NCI-H1436 (cell line): Measurements from ENCODE around the gene NPHS2.

Experiments used
- DNase-seq: peaks from one replicate; lab custom pipeline; 2025; lab: John Stamatoyannopoulos, UW

Gene NPHS2

DNA sequence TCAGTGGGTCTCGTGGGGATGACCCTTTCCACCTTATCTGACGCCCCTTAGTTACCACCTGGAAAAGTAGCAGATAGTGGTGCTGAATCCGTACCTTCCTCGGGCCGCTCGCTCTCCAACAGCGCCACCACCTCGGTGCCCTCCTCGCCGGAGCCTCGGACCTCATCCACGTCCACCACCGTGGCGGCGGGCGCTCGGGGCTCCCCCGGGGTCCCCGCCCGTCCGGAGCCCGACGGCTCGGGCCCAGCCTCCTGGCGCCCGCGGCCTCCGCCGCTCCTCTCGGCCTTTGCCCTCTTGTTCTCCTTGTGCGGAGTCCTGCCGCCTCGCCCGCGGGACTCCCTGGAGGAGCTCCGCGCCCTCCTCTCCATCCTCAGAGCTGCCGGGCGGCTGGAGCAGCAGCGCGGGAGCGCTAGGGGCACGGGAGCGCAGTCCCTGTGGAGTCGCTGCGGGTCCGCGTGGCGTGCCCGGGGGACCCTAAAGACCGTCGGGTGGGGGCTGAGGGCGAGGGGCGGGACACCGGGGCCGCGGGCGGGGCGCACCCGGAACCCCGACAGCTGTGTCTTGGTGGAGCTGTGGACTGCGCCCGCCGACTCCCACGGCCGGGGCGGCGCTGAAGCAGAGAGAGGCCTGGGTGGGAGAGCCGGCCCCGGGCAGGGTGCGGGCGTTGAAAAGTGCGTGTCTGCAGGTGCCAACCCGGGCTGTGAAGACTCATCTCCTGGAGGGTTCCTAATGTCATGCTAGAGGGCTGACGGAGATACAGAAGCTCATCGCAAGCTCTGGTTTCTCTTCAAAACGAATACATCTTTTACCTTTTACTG, at the start of gene NPHS2:
Gene NPHS2 (minus strand): TSS at position 452 of the 818 bp plus-strand sequence. CDS start 84 bp downstream, at position 368.
- no peak for DNase-seq

DNA sequence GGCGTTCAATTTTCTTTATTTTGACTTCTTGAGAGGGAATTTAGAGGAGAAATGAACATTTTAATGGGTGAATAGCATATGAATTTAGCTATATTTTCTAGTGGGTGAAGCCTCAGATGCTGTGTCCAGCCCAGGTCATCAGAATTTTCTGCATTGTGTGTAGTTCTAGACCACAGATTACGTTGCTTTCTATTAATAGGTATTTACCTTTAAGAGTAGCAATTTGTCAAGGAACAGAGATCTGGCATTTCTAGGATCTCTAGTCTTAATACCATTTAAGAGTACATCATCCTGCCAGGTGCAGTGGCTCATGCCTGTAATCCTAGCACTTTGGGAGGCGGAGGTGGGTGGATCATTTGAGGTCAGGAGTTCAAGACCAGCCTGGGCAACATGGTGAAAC, 36.6 kb upstream of the NPHS2 start:
- no peak for DNase-seq

DNA sequence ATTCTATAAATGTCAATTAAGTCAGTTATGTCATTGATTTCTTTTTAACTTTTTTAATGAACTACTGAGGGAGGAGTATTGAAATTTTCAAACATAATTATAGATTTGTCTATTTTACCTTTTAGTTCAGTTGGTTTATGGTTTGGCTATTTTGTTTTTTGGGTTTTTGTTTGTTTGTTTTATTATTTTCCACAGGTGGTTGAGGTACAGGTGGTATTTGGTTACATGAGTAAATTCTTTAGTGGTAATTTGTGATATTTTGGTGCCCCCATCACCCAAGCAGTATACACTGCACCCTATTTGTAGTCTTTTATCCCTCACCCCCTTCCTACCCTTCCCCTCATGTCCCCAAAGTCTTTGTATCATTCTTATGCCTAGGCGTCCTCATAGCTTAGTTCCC, 25.3 kb upstream of the NPHS2 start:
- DNase-seq, result no peak

DNA sequence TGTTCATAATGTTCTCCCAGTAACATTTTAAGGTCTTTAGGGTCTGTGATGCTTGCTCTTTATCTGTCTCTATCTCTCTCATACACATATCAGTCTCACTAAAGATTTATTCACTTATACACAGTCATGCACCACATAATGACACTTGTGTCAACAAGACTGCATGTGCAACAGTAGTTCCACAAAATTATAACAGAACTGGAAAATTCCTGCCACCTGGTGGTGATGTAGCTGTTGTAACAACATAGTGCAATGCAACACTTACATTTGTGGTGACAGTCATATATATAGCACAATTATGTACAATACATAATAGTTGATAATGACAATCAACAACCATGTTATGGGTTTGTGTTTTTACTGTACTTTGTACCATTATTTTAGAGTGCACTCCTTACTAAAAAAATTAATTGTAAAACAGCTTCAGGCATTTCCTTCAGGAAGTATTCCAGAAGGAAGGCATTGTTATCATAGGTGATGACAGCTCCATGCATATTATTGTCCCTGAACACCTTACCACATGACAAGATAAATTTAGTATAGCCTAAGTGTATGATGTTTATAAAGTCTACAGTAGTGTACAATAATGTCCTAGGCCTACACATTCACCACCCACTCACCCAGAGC, 24.0 kb upstream of the NPHS2 start:
- peak; percentile 28 for DNase-seq

DNA sequence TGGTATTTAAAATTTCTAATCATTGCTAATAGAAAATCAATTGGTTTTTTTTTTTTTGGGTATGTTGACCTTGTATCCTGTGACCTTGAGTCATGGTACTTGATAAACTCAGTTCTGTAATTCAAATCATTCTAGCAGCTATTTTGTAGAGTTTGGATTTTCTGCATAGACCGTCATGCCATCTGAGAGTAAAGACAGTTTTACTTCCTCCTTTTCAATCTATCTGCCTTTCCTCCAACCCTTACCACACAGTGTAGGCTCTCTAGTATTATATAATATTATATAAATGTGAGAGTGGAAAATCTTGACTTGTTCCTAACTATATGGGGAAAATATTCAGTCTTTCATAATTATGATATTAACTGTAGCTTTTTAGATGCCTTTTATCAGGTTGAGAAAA, 22.9 kb upstream of the NPHS2 start:
- DNase-seq, result no peak

DNA sequence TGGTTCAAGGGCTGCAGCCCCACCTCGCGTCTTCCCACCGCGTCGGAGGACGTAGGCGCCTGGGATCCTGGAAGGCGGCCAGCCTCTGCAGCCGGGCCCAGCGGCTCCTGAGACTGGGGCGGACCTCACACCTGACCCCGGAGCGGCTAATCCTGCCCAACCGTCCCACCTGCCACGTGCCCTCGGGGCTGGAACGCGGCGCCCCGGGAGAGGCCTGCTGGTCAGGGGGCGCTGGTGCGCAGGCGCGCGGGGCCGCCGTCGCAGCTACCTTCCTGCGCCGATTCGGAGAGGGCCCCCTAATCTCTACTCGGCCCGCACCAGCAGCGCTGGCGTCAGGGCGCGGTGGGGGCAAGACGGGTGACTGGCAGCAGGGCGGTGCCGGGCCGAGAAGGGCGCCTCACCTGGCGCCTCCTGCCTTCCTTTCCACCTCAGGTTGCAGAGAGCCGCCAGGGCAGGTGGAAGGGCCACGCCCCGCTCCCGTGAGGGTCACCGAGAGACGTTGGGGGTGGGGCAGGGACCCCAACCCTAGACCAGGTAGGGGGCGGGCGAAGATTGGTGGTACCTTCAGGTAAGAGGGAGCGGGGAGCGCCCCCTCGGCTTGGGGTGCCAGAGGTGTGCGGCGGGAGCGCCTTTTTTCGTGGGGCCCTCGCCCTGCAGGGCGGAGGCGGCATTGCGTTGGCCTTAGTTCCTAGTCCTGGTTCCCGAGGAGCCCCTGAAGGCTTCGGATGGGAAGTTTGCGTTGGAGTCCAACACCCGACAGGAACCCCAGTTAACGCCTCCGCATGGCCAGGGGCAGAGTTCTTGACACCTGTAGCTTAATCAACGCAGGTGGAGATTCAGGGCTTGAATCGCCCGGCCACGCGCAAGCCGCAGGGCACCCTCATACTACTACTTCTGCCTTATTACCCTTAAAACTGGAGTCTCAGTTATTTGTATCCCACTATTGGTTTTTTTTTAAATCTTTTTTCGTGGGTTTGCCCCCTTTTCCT, 16.1 kb upstream of the NPHS2 start, which contains the start of gene TDRD5:
Gene TDRD5 (plus strand): TSS at position 241 of the 989 bp plus-strand sequence. CDS start 784 bp downstream, outside the sequence.
- DNase-seq, result peak; percentile 9

DNA sequence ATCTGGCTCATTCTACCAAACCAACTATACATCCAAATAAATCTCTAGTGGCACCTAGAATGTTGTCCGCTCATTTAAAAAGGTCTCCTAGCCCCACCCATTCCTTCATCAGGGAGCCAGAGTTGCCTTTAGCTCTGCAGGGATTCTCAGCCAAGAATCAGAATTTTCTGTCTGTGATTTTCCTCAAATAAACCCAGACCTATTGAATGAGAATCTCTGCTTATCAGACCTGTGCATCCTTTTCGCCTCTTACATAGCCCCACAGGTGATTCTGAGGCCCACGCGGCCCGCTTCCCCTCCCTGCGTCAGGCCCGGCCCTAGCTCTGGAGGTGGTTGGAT, 15.5 kb upstream of the NPHS2 start:
- no peak for DNase-seq

DNA sequence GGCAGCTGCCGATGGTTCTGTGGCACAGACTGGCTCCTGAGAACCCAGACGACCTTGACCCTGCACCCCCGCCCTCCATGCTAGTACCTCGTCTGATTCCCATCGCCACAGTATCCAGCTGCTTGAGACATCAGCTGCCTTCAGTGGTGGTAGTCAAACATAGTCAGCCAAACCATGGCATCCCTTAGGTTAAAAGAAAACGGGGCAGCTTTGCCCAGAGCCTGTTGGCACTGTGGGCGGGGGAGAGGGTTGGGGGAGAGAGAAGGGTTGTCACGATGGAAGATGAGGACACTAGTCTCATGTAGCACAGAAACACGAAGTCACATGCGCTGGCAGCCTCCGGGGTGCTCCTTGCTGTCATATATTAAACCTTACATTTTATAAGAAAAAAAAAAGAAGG, 14.9 kb upstream of the NPHS2 start:
- DNase-seq, result no peak

DNA sequence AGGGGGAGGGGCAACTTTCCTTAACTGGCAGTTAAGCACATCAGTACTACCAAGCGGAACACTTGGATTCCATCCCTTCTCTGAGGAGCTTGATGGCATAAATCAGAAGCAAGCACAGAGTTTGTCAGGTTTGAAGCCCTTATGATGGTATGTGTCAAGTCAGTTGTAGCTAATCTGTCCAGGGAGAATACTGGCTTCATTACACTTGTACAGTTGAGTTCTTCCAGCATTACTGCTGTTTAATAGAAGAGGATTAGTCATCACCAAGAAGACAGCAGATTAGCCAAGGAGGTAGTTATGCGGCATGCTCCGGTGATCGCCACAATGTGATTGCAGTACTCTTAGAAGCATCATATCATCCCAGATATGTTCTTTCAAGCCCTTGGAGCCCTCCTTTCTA, 13.8 kb upstream of the NPHS2 start:
- DNase-seq, result no peak

DNA sequence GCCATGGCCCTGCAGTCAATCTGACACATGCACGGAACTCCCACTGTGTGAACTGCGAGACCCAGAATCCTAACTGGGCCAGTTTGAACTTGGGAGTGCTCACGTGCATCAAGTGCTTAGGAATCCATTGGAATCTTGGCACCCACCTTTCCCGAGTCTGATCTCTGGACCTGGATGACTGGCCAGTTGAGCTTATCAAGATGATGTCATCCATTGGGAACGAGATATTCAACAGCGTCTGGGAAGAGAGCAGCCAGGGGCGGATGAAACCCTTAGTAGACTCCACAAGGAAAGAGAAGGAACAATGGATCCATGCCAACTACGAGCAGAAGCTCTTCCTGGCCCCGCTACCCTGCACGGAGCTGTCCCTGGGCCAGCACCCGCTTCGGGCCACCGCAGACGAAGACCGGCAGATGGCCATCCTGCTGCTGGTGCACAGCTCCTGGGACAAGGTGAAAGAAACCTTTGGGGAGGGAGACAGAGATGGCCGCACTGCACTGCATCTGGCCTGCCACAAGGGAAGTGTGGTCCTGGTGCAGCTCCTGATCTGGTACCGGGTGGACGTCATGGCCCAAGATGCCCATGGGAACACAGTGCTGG, 12.8 kb upstream of the NPHS2 start:
- no peak for DNase-seq

DNA sequence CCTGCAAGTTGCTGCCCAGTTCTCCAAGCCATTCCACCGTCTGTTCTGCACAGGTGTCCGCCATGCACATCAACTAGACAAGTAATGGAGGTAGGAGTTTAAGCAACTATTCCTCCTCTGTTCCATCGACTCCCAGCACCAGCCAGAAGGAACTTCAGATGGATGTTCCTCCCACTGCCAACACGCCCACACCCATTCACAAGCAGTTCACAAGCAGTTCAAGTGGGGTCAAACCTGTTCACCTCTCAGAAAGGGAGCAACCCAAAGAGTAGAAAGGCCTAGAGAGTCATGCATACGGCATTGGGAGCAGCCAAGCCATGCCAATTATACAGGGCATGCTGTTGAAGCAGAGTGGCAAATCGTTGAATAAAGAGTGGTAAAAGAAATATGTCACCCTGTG, 11.6 kb upstream of the NPHS2 start:
- no peak for DNase-seq

DNA sequence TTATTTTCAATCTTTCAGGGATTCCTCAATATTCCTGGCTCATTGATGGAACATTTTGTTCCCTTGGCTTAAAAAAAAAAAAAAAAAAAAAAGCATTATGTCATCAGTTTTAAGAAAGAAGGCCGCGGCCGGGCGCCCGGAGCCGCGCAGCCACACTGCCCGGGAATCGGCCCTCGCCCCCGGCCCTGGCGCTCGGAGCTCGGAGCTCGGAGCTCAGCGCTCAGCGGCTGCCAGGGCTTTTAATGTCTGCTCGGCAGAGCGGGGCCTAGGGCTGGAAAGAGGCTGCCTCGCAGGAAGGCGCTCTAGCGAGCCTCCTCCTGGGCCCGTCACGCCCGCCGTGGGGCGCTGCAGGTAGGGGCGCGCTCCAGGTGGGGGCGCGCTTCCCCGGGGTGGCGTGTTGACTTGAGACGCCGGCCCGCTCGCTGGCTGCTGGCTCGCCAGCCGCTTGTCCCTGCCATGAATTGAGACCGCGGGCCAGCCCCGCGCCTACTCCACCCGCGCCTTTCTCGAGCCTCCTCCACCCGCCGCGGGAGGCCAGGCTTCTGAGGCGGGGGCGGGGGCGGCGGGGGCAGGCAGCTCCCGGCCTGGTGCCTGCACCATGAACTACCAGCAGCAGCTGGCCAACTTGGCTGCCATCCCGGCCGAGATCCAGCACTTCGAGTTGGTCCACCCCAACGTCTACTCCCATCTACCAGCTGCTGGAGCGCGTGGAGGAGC, 10.5 kb upstream of the NPHS2 start:
- peak; percentile 70 for DNase-seq

DNA sequence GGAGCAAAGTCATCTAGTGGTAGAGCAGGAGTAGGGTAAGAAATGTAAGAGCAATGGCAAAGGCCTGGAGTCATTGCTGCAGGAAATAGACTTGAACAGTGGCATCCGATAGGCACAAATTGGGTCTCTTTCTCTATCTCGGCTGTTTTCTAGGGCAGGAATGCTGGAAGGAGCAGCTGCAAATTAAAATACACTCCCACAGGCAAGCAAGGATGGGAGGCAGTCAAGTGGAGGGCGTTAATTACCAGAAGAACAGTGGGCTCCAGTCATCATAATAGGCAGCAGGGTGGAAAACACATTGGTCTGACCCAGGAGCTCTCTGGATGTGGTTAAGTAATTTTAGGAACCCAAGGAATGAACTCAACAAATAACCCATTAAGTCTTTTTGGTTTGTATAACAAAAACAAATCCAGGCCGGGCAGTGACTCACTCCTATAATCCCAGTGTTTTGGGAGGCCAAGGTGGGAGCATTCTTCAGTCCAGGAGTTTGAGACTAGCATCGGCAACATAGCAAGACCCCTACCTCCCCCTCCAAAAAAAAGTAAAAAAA, 8.1 kb upstream of the NPHS2 start:
- no peak for DNase-seq

DNA sequence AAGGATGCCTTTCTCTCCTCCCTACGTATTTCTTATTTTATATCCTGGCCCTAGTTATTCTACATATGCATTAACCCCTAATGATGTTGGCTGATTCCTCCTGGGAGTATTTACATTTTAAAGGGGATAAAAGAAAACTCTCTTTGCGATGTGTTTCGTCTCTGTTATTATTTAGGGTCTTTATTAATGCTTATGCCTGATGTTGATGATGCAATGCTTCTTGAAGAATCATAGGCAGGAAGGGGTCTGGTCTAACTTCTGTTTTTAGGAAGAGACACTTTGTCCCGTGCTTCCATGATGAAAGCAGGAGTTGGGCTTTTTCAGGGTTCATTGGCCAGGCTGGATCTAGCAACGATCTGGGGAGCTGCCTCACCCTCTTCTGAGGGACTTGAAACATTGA, 761 bp upstream of the NPHS2 start:
- DNase-seq, result no peak

DNA sequence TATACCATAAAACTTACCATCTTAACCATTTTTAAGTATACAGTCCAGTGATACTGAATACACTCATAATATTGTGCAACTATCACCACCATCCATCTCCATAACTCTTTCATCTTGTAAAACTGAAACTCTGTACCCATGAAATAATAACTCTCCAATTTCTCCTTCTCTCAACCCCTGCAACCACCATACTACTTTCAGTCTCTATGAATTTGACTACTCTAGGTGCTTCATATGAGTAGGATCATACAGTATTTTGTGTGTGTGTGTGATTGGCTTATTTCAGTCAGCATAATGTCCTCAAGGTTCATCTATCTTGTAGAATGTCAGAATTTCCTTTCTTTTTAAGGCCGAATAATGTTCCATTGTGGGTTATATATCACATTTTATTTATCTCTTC, 17.7 kb downstream of the NPHS2 start:
- DNase-seq, result no peak

DNA sequence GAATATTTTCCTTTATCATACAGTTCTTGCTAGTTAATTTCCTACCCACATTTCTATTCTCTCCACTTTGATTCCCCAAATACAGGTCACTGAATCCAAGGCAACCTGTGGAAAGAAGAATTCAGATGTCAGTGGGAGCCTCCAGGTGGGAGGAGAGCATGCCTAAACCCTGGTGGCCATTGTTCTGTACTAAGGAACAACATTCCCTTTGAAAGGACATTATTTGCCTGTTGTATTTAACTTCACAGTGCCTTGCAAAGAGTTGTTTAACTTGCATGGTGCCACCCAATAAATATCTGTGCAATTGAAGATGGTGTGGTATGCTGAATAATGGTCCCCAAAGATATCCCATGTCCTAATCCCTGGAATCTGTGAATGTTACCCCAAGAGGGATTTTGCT, 21.3 kb downstream of the NPHS2 start:
- DNase-seq, result no peak

DNA sequence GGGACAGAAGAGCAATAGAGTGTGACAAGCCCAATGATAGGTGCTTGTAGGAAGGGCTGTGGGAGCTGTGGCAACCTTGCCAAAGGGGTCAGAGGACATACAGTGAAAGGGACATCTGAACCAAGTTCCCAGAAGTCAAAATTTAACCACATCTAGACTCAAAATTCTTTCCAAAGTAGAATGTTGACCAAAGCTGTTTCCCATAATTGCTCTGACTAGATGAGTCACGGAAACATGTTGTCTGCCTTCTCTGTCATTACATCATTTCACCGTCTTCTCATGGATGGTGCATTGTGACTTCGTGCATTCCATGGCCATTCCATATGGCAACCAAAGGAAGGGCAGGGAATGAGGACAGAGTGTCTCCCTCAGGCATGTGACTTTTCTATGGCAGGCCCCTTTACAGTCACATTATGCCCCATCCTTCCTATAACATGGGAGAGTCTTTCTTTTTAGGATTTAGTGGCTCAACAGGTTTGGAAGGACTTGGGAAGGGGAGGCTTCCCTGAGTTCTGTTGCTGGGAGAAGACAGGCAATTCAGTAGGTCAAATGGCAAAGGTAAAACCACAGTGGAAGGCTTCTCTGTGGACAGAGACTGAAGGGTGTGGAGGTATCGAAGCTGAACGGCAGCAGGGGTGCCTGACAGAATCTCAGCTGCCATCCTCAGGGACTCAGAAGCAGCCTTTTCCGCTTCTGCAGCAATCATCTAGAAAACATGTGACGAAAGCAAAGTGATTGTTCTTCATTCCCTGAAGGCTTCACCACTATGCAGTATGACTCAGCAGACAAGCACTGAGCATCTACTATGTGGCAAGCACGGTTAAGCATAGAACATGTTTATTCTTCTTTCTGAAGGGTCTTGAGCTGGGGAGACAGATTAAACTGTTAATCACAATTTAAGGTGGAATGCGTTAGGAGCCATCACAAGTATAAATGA, 24.7 kb downstream of the NPHS2 start:
- DNase-seq, result peak; percentile 75

DNA sequence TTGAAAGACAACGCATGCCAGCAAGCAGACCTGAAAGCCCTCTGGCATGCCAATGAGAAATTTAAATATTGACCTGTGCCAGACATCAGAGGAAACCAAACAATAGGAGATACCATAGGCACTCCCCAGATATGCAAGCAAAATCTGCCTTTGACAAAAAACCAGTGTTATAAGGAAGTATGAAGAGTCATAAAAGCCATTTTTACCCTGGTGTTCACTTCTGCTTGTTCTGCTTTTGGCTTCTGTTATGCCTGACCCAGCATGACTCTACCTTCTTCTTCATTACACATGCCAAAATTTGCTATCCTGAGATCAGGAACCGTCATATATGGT, 26.4 kb downstream of the NPHS2 start:
- no peak for DNase-seq

DNA sequence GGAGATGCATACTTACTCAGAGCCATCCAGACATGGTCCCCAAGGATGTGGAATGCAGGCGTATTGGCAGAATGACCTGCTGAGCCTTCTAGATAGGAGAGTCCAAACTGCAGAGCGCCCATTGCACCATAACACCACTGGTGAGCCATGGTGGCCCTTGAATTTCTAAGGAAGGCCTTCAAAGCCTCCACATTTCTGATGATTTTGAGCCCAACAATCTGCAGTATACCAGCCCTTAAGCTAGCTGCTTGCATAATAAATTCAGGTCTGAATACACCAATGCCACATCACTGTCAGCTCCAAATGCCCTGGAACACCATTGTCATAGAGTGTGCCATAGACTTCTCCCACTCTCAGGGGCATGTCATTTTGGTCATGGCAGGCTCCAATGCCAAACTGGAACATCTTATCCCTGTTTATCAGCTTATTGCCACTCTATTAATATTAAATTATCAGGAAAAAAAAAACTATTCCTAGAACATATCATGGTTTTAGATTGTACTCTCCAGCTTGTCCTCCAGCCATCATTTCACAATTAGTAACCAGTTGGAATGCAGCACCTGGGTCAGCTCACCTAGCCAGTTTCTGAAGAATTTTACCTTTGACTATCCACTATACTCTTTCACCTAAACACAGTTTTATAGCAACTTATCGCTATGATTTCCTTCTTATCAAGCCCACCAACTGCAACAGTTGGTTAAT, 26.9 kb downstream of the NPHS2 start:
- DNase-seq, result no peak
